NT2/D1 (cell line): Measurements from ENCODE around the gene MALRD1.

Source experiments
- DNase-seq: peaks from one replicate; pipeline ENCODE4 v3.0.0-alpha.2; 2011; ENCODE audit warnings: low read depth, low spot score
- H3K27me3 ChIP-seq: 2 replicates; pipeline ENCODE4 v1.6.0; 2011; ENCODE audit warnings: mild to moderate bottlenecking; ENCODE audit not compliant: insufficient read length, insufficient read depth
- H3K36me3 ChIP-seq: 2 replicates; pipeline ENCODE4 v1.6.1; 2011; ENCODE audit warnings: mild to moderate bottlenecking, low read length, mixed read lengths; ENCODE audit not compliant: insufficient read depth, insufficient read length
- H3K4me1 ChIP-seq: 2 replicates; pipeline ENCODE4 v1.5.1; 2011; ENCODE audit not compliant: insufficient read depth, insufficient read length
- H3K4me3 ChIP-seq: 2 replicates; pipeline ENCODE4 v1.5.1; 2011; ENCODE audit warnings: low read depth; ENCODE audit not compliant: insufficient read length
- H3K9ac ChIP-seq: 2 replicates; pipeline ENCODE4 v1.6.0; 2011; ENCODE audit warnings: low read depth; ENCODE audit not compliant: insufficient read length
- H3K9me3 ChIP-seq: 2 replicates; pipeline ENCODE4 v1.5.1; 2011; ENCODE audit warnings: mild to moderate bottlenecking, low read length; ENCODE audit not compliant: insufficient read depth
- SUZ12 ChIP-seq: IDR thresholded peaks from 2 replicates; pipeline ENCODE4 v1.6.1; 2011; ENCODE audit not compliant: insufficient read length, insufficient read depth; ENCODE audit errors: extremely low read depth
- YY1 ChIP-seq: IDR thresholded peaks from 2 replicates; pipeline ENCODE4 v1.6.1; 2011; ENCODE audit not compliant: insufficient read length, insufficient read depth
- ZNF274 ChIP-seq: IDR thresholded peaks from 2 replicates; pipeline ENCODE4 v1.6.1; 2011; ENCODE audit warnings: mild to moderate bottlenecking, low read depth, low read length

MALRD1 gene

GRCh38 chr10:19416164-19416563 lies 367.6 kb downstream of the MALRD1 start:
- Histone ChIP-seq H3K27me3 (peaks cover 86% of the 10 kb centered on the region), H3K9me3 (no peaks in the 10 kb centered on the region), H3K9ac (no peak overlapping the region), H3K4me3 (no peak overlapping the region), H3K4me1 (no peaks in the 10 kb centered on the region), H3K36me3 (no peaks in the 10 kb centered on the region)
- DNase-seq = peak; percentile 16
- TF ChIP-seq YY1 = no peak

GRCh38 chr10:19417740-19418139 lies 369.1 kb downstream of the MALRD1 start:
- no peak overlapping the region for H3K4me3 ChIP-seq
- H3K9me3 ChIP-seq = no peaks in the 10 kb centered on the region
- no peak overlapping the region for H3K9ac ChIP-seq
- H3K36me3 ChIP-seq = no peaks in the 10 kb centered on the region
- TF ChIP-seq ZNF274 (no peak), SUZ12 (no peak), YY1 (no peak)
- DNase-seq = no peak
- H3K4me1 ChIP-seq = no peaks in the 10 kb centered on the region
- H3K27me3 ChIP-seq = peaks cover 87% of the 10 kb centered on the region

- no peak overlapping the region for H3K4me3 ChIP-seq
- no peaks in the 10 kb centered on the region for H3K4me1 ChIP-seq
- TF ChIP-seq SUZ12 = no peak
- no peak for TF ChIP-seq ZNF274
- TF ChIP-seq YY1 = no peak
- no peak for DNase-seq
- H3K27me3 ChIP-seq = peaks cover 58% of the 10 kb centered on the region
- no peaks in the 10 kb centered on the region for H3K9me3 ChIP-seq
- H3K36me3 ChIP-seq = no peaks in the 10 kb centered on the region
- H3K9ac ChIP-seq = no peak overlapping the region
These were observed 373.1 kb downstream of the MALRD1 start for GRCh38 chr10:19421674-19422073.

GRCh38 chr10:19426034-19426433 lies 377.4 kb downstream of the MALRD1 start:
- Histone ChIP-seq H3K36me3 (no peaks in the 10 kb centered on the region), H3K4me3 (no peak overlapping the region), H3K9me3 (no peaks in the 10 kb centered on the region), H3K9ac (no peak overlapping the region), H3K27me3 (peaks cover 16% of the 10 kb centered on the region), H3K4me1 (no peaks in the 10 kb centered on the region)
- TF ChIP-seq ZNF274 (no peak), YY1 (no peak), SUZ12 (no peak)
- no peak for DNase-seq

GRCh38 chr10:19431622-19432351 lies 383.2 kb downstream of the MALRD1 start:
- no peaks in the 10 kb centered on the region for H3K4me1 ChIP-seq
- H3K4me3 ChIP-seq = no peak overlapping the region
- H3K9ac ChIP-seq = no peak overlapping the region
- H3K27me3 ChIP-seq = no peaks in the 10 kb centered on the region
- H3K36me3 ChIP-seq = no peaks in the 10 kb centered on the region
- no peak for TF ChIP-seq SUZ12
- TF ChIP-seq YY1 = no peak
- no peak for TF ChIP-seq ZNF274
- H3K9me3 ChIP-seq = no peaks in the 10 kb centered on the region
- DNase-seq = no peak

GRCh38 chr10:19449860-19450259 lies 401.3 kb downstream of the MALRD1 start:
- Histone ChIP-seq H3K9me3 (no peaks in the 10 kb centered on the region), H3K27me3 (no peaks in the 10 kb centered on the region), H3K36me3 (no peaks in the 10 kb centered on the region), H3K9ac (no peak overlapping the region), H3K4me1 (no peaks in the 10 kb centered on the region), H3K4me3 (no peak overlapping the region)
- TF ChIP-seq YY1 (no peak), ZNF274 (no peak), SUZ12 (no peak)
- DNase-seq = no peak

- H3K4me1 ChIP-seq = no peaks in the 10 kb centered on the region
- TF ChIP-seq SUZ12 = no peak
- no peaks in the 10 kb centered on the region for H3K27me3 ChIP-seq
- H3K36me3 ChIP-seq = no peaks in the 10 kb centered on the region
- DNase-seq = no peak
- no peak overlapping the region for H3K4me3 ChIP-seq
- no peaks in the 10 kb centered on the region for H3K9me3 ChIP-seq
- no peak overlapping the region for H3K9ac ChIP-seq
These were observed 402.8 kb downstream of the MALRD1 start for GRCh38 chr10:19451356-19451755.

- Histone ChIP-seq H3K9me3 (no peaks in the 10 kb centered on the region), H3K4me3 (no peak overlapping the region), H3K9ac (no peak overlapping the region), H3K4me1 (no peaks in the 10 kb centered on the region), H3K36me3 (no peaks in the 10 kb centered on the region), H3K27me3 (no peaks in the 10 kb centered on the region)
- TF ChIP-seq ZNF274 (no peak), SUZ12 (no peak), YY1 (no peak)
- DNase-seq = no peak
These were observed 403.3 kb downstream of the MALRD1 start for GRCh38 chr10:19451937-19452336.
